ENCODE data around the gene ASCC2. TPM values are rescaled to one million over a fixed set of nuclear protein-coding genes. Genes with fewer than 3 reads are reported as not detected.
A peak's percentile ranks its signal among the peaks of the same experiment; 100 is the strongest.

The ASCC2 gene
- total and polyA plus RNA-seq, 12 donors = 44.8 to 153 (median 74.7) TPM

DNA sequence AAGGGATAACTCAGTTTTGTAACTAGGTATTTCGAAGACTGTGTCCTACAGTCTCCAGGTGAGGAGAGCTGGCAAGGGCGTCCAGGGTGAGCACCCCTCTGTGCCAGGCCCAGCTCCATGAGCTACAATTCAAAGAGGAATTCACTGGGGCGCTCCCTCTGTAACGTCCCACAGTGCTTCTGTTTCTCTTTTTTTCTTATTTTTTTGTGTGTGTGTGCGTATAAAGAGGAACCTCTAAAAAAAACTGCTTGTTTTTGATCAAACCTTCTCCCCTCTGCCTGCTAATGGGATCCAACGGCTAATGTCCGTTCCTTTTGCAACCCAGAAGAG is 17.1 kb downstream of the ASCC2 start:
- intact Hi-C loops (cut with DNase I) = no loop called here
- H3K36me3 ChIP-seq (replicated peaks in 1 of 2) = peaks cover 0 to 41% of the 10 kb centered on the region in 2 donors
- TF ChIP-seq CTCF (IDR thresholded peaks at IDR 0.05) = no peak
- TF ChIP-seq POLR2A (IDR thresholded peaks at IDR 0.05) = no peak
- WGBS, 4 donors = 63 to 67% (median 66%) methylated on average over 7 of the region's 7 CpGs
- no peaks in the 10 kb centered on the region for H3K27me3 ChIP-seq
- DNase-seq = no peak
- peaks cover 0 to 15% of the 10 kb centered on the region in 2 donors for H3K4me1 ChIP-seq (replicated peaks in 1 of 2)
- no peak overlapping the region for H3K4me3 ChIP-seq
- peak overlapping the region; percentile 38 to 77 (median 42) for H3K27ac ChIP-seq
- H3K9me3 ChIP-seq (replicated peaks in 1 of 3) = no peaks in the 10 kb centered on the region

DNA sequence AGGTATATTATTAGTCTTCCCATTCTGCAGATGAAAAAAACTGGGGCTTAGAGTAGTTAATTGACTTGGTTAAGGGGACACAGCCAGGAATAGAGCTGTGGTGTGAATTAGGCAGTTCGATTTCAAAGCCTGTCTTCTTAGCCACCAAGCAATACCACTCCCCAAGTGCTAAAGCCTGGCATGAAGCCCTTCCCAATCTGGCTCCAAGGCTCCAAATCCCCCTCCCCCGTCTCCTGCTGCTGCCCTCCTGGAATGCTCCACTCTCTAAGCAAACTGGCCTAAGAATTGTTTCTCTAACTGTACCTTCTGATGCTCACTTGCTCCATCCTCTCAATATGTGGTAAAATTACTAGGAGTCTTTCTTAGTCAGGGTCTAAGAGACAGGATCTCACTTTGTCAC is 18.6 kb downstream of the ASCC2 start:
- no peaks in the 10 kb centered on the region for H3K9me3 ChIP-seq (replicated peaks in 1 of 3)
- H3K4me1 ChIP-seq (replicated peaks in 1 of 2) = peaks cover 0 to 15% of the 10 kb centered on the region in 2 donors
- intact Hi-C loops (cut with DNase I) = no loop called here
- no peak overlapping the region for H3K4me3 ChIP-seq
- H3K36me3 ChIP-seq (replicated peaks in 1 of 2) = peaks cover 0 to 41% of the 10 kb centered on the region in 2 donors
- DNase-seq = no peak
- no peaks in the 10 kb centered on the region for H3K27me3 ChIP-seq
- TF ChIP-seq CTCF (IDR thresholded peaks at IDR 0.05) = no peak
- TF ChIP-seq POLR2A (IDR thresholded peaks at IDR 0.05) = no peak
- H3K27ac ChIP-seq = no peak overlapping the region
- 76 to 98% (median 93%) methylated on average over 2 of the region's 2 CpGs for WGBS, 4 donors

GRCh38 chr22:29817724-29818123 is 20.4 kb downstream of the ASCC2 start:
- peaks cover 0 to 15% of the 10 kb centered on the region in 2 donors for H3K4me1 ChIP-seq (replicated peaks in 1 of 2)
- intact Hi-C loops (cut with DNase I) = no loop called here
- H3K27ac ChIP-seq = no peak overlapping the region
- no peaks in the 10 kb centered on the region for H3K9me3 ChIP-seq (replicated peaks in 1 of 3)
- peak in 4 of 7 donors; percentile 33 to 67 (median 58) for DNase-seq
- no peak overlapping the region for H3K4me3 ChIP-seq
- H3K27me3 ChIP-seq = no peaks in the 10 kb centered on the region
- TF ChIP-seq POLR2A (IDR thresholded peaks at IDR 0.05) = no peak
- TF ChIP-seq CTCF (IDR thresholded peaks at IDR 0.05) = no peak
- H3K36me3 ChIP-seq (replicated peaks in 1 of 2) = peaks cover 0 to 43% of the 10 kb centered on the region in 2 donors
- WGBS, 4 donors = 68 to 88% (median 76%) methylated on average over 1 of the region's 1 CpG

DNA sequence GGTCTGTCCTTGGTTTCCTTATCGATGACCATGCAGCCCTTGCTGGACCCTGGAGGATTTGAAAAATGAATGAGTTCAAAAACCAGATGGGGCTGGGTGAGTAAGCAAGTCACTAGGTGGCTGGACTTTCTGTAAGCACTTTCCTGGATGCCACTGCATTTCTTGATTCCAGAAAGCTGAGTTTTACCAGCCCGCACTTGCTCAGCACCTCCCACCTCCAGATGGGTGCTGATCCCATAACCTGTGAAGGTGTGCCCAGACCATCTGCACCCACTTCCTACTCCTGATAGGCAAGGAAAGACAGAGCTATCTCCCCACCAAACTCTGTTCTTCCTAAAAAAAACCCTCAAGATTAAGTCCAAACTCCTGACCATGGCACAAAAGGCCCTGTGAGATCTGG is 21.1 kb downstream of the ASCC2 start:
- H3K4me1 ChIP-seq (replicated peaks in 1 of 2) = peaks cover 0 to 12% of the 10 kb centered on the region in 2 donors
- TF ChIP-seq POLR2A (IDR thresholded peaks at IDR 0.05) (no peak), CTCF (IDR thresholded peaks at IDR 0.05) (no peak)
- H3K36me3 ChIP-seq (replicated peaks in 1 of 2) = peaks cover 0 to 46% of the 10 kb centered on the region in 2 donors
- H3K27me3 ChIP-seq = no peaks in the 10 kb centered on the region
- 73 to 93% (median 78%) methylated on average over 2 of the region's 2 CpGs for WGBS, 4 donors
- H3K27ac ChIP-seq = no peak overlapping the region
- H3K9me3 ChIP-seq (replicated peaks in 1 of 3) = no peaks in the 10 kb centered on the region
- intact Hi-C loops (cut with DNase I) = no loop called here
- no peak for DNase-seq
- no peak overlapping the region for H3K4me3 ChIP-seq
